8988T (cell line): ENCODE measurements around the gene DHX35.

Source experiments
- DNase-seq: peaks from one replicate; pipeline ENCODE4 v3.0.0; 2011

DHX35 gene

DNA sequence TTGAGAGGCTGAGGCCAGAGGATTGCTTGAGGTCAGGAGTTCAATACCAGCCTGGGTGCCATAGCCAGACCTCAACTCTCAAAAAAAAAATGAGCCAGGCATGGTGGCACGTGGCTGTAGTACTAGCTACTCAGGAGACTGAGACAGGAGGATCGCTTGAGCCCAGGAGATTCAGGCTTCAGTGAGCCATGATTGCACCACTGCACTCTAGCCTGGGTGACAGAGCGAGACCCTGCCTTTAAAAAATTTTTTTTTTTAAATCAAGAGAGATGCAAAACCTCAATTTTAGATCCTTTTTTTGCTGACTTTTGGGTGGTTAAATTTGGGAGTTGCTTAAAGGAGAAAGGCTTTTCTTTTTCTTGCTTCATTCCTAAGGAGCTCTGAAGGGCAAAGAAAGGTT is 70.9 kb downstream of the DHX35 start:
- no peak for DNase-seq

DNA sequence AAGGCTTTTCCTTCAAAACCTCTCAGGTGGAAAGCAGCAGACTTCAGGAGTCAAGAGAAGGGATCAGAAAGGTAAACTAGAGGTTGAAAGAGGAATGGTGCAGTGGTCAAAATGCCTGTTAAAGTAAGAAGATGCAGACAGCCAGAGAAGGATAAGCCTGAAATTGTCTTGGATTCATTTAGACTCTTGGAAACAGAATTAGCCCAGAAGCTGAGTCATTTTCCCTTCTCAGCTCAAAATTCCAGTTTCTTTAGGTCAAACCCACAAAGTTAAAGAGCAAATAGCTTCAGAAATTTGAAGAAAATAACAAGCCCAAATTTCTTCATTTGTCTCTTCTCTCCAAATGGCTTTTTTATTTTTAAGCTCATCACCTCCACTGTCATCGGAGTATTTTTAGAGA is 73.9 kb downstream of the DHX35 start:
- no peak for DNase-seq

DNA sequence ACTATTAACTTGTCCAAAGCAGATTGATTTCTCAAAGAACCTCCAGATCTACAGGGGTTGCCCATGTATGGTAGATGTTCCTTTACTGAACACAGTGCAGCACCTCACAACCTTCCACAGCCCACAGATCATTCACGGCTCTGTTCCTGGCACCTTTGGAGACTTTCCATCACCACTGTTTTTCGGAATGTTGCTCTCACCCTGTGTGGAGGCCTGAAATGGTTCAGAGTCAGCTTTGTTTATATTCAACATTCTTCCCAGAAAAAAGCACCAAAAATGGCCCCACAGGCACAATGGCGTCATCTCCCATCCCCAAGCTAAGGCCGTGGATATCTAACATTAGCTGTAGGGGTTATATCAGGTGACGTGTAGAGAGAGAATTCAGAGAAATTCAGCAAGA is 74.7 kb downstream of the DHX35 start:
- DNase-seq = no peak

DNA sequence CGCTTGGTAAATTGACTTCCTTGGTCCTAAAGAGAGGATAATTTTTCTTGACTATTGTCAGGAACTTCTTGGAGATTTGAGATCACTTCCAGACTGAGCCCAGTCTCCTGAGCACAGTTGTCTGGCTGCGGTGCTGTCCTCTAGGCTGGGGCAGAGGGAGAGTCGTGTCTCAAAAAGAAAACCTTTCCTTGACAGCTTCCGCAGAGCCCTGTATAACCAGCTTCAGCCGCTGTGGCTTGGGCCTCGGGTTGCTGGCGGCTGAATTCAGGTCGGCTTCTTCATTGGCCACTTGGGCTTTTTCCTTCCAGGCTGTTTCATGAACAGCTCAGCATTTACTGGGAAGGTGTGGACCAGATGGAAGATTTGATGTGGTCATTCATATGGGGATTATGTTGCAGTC is 75.9 kb downstream of the DHX35 start:
- DNase-seq = no peak

DNA sequence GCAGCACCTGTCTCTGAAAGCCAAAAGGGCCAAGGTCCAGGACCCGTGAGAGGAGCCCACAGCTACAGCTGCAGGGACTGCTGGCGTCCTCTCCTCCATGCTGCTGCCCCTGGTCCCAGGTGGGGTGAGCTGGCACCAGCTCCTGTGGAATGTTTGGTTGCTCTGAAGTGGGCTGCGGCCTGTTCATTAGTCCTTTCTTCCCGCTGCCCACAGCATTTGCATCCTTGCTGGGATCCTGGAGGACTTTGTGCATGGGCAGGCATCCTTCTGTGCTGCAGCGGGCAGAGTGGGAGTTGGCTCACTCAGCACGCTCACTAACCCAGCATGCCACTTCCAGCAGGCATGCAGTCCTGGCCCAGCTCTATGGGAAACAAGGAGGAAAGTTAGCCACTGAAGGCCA is 76.4 kb downstream of the DHX35 start:
- no peak for DNase-seq

DNA sequence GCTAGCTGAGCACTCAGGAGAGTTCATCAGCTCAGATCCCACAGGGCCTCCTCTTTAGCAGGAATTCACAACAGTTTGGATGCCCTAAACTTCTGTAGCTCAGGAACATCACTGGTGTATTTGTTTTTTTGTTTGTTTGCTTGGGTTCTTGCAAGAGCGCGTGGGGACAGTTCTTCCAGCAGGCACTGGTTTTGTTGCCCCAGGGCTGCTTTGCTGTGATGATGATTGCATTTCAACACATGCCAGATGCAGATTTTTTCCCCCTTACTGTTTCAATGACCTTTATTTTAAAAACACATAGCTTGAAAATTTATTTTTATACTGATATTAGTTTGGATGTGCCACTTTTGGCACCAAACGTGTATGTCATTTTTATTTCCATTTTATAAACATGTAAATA is 77.1 kb downstream of the DHX35 start:
- DNase-seq = no peak

DNA sequence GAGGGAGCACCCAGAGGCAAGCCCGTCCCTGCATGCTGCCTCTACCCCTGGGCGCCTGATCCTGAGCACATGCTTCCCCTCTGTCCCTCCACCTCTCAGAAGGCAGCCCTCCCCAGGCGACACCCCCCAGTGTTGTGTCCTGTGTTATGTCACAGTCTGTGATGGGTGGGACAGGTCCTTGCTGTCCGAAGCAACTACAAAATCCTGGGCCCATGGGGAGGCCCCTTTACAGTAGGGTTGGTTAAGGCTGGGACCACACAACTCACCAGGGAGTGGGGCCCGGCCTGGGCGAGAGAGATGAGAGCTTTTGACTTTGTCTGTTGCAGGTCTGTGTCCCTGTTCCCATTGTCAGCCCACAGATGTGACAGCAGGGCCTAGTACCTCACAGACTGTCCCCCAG is 78.0 kb downstream of the DHX35 start:
- DNase-seq = no peak

DNA sequence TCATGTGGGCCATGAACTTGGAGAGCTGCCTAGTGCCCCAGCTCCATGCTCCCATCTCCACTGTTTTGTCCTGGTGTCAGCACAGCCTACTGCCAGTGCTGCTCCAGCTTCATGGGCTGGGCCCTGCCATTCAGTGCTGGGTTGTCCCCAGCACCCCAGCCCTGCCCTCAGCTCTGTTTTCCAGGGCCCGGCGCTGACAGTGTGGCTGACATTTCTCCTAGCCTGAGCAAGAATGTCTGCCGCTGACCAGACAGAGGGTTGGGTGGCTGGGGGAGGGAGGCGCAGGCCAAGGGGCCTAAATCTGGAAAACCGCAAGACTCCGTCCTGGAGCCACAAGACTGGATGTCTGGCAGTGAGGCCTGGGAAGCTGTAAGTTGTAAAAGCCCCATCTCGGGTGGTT is 78.9 kb downstream of the DHX35 start:
- no peak for DNase-seq

DNA sequence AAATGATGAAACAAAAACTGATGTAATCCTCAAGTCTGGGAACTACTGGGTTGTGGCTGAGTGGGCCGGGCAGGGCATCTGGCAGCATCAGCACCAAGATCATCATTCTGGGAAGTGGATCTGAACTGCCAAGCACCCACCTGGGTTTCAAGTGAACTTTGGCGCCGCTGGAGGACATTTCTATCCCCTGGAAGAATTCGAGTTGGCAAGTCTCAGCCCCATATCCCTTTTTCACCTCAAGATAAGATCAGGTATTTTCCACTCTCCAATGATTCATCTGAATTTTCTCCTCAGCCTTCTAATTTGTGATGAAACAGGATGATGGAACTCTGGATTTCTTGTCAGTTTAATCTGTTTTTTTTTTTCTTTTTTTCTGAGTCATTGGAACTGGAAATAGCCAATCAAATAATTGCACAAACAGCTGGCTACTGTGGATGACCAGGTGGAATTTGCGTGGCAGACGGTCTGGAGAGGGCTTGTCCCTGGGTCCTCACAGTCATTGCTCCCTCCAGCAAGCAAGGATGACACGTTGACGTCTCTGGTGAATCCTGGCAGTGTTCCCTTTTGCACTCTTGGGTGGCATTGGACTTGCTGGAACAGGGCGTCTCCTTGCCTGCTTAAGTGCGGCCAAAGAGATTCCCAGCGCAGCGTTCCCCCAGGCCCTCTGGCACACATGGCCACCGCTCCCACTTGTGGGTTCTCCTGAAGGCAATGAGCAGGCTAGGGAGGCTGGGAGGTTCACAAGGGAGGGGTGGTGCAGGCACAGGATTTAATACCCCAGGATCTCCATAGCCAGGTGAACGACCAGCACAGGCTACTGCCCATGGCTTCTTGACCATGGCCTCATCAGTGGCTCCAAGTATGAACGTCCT is 80.4 kb downstream of the DHX35 start:
- DNase-seq = no peak

DNA sequence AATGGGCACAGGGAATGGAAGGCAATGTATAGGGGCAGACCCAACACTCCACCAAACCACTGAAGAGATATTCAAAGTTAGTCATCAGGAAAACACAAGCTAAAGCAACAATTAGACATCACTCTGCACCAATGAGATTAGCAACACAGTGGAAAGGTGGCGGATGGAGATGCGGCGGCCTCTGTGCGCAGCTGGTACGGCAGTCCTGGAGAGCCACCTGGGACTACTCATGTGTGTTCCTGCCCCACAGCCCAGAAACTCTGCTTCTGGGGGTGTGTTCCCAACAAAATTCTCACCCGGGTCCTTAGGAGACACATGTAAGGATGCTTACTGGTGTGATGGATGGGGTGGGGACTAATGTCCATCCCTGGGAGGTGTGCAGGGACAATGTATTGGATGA is 82.4 kb downstream of the DHX35 start:
- no peak for DNase-seq

DNA sequence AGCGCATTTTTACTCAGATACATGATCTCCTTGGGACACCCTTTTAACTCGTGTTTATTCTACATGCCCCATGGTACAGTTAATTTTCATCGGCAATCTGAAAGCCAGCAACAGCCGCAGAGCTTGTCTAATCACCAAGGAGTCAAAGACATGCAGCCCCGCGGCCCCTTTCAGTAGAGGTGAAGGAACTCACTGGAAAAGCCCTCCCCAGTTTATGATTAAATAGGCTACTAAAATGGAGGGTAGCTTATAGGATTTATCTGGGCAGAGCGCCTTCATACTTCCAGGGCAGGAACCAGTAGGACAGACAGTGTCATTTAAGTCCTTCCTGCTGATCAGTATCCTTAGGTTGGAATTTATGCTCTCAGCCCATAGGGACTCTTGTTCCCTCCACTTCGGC is 83.5 kb downstream of the DHX35 start:
- DNase-seq = no peak

DNA sequence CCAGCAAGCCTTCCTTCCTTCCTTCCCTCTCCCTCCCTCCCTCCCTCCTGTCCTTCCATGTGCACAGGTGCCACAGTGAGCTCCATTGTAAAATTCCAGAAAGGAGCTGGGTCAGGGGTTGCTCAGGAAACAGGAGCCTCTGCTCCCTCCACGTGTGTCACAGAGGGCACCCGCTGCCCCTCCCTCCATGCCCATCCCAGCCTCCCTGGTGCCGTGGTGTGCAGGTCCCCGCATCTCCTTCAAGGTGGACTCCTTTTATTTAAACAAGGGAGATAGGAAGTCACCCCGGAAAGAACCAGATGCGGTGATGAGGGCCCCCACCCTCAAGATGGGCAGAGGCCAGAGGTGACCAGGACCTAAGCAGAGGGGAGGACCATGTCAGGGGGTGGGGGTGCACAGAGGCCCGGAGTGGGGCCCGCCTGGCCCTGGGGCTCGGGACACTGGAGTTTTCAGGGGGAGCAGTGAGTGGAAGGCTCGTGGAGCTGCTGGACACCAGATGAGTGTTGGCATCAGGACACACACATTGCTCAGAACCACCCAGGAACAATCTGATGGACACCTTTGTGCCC is 85.4 kb downstream of the DHX35 start:
- DNase-seq = no peak

DNA sequence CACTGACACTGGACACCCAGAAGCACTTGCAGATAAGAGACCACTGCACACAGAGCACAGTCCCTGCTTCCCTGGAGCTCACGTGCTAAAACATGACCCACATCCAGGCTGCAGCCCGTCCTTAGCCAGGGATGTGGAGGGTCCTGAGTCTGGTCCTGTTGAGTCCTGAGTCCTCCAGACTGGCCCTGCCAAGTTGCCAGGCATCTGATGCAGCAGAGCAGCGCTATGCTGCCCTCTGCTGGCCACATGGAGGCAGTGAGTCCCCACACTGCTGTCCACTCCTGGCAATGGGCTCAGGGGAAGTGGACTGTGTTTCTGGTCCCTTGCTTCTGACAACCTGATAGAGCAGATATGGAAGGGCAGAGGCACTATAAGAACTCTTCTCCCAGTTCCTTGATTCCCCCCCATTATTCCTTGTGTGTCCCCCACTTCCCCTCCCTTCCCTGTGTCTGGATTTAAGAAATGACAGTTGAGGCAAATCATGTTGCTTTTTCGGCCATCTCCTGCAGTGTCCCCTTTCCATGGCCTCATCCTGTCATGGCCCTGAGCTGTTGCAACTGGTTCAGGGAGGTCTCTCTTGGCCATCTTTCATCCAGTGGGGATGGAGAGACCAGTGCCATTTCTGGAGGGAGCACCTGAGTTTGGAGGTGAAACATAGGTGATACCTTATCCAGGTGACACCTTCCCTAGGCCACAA is 86.0 kb downstream of the DHX35 start:
- DNase-seq = peak; percentile 64

DNA sequence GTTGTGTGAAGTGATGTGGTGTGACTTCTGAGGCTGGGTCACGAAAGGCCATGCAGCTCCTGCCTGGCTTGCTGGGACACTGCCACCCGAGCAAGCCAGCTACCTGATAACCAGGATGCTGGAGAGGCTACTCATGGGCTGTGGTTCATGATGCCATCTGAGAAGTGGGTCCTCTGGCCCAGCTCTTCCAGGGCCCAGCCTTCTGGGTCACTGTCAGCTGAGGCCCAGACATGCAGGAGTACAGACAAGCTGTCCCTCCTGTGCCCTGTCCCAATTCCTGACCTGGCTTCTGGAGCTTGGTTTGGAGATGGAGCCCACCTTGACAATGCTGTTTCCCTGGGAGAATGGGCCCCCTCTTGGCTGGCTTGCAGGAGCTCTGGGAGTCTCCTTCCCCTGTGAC is 87.0 kb downstream of the DHX35 start:
- DNase-seq = no peak

DNA sequence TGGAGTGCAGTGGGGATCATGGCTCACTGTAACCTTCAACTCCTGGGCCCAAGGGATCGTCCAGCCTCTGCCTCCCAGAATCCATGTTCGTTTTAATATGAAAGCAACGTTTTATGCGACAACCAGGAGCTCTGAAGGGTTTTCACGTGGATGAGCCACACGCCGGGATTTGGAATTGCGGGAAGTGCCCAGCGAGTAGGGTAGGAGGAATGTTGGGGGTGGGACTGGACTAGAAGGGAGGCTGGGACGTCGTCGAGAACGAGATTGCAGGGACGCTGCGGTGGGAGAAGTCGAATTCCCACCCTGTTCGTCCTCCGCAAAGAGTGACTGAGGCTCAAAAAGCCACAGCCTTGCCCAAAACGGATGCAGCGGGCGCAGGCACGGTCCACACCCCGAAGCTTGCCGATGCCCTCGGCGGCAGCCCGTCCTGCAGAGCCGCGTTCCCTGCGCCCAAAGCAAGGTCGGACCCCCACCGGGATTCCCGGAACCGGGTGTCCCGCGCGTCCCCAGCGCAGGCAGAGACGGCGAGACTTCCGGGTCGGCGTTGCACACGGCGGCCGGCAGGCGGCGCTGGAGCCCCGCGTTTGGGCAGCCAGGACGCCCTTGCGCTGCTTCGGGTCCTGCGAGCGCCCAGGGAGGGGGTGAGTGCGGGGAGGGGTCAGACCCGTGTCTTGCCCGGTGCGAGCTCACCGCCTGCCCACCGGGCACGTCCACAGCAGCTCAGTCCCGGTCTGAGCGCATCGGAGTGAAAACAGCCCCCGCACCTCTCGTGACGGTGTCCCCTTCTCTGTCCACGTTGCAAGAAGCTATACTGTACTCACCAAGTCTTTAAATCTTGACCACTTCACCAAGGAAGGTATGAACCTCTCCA is 87.8 kb downstream of the DHX35 start:
- peak; percentile 66 for DNase-seq

DNA sequence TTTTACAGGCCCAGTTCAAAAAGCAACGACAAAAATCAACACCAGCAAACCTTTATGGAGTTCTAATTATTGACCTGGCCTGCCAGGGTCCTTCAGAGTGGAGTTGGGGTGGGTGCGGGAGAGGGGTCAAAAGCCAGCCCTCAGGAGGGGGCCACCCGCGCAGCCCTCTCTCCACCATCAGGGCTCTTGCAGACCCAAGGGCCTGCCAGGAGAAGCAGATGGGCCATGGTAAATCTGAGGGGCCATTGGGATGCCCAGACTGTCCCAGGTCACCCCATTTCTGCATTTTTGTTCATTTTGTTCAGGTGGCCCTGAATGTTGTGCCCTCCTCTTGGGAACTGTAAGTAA is 88.4 kb downstream of the DHX35 start:
- no peak for DNase-seq

DNA sequence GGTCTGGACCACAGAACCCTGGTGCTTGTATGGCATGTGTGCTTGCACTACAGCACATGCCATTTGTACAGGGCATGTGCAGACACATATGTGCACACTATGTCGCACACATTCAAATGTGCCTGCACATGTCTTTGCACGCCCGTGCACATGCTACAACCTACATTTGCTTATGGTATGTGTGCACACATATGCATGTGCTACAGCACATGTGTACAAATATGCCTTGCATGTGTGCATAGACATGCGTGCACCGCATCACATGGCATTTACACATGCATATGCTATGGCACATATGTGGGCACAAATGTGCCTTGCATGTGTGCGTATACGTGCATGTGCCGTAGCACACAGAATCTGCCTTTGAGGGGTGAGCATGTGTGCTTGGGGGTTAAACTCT is 90.5 kb downstream of the DHX35 start:
- no peak for DNase-seq

DNA sequence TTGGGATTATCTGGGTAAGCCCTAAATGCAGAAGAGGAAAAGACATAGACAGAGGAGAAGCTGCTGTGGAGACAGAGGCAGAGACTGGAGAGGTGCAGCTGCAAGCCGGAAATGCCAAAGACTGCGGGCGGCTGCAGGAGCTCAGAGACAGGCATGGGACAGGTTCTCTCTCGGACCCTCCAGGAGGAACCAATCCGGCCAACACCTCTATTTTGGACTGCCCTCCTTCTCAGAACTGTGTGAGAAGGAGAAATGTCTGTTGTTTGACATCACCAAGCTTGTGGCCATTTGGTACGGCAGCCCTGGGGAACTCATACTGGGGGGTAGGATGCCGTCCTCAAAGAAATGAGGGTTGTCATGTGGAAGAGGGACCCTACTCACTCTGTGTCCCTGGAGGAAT is 95.0 kb downstream of the DHX35 start:
- DNase-seq = no peak

DNA sequence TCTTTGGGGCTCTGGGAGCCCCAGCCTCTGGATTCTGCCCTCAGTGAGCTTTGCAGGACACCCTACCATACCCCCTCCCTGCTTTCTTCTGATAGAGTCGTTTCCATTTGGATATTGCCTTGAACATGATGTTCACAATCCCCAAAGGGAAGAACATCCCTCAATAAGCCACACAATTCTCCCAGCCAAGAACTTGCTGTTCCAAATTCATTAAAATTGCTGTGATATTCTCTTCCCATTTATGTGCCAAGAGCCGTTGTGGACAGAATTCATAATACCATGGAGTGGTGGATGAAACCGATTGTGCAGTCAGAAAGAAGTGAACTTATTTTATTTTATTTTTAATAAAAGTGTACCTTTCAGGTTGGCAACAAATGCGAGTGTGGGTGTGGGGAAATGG is 95.8 kb downstream of the DHX35 start:
- DNase-seq = no peak

DNA sequence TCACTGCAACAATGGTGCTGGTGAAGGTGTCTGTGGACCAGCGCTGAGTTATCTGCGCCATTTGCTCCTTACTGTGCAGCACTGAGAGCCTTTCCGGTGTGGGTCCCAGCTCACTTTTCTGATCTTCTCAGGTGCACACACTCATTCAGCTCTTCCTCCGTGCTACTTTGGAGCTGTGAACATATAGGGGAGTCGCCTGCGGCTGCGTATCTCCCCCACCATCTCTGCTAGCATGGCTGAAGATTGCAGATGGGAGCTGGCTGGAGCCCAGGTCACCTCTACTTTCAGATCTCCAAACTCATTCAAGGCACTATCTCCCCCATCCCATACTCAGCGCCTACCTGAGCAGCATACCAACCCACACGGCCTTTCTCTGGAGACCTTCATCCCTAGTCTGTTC is 96.9 kb downstream of the DHX35 start:
- no peak for DNase-seq

DNA sequence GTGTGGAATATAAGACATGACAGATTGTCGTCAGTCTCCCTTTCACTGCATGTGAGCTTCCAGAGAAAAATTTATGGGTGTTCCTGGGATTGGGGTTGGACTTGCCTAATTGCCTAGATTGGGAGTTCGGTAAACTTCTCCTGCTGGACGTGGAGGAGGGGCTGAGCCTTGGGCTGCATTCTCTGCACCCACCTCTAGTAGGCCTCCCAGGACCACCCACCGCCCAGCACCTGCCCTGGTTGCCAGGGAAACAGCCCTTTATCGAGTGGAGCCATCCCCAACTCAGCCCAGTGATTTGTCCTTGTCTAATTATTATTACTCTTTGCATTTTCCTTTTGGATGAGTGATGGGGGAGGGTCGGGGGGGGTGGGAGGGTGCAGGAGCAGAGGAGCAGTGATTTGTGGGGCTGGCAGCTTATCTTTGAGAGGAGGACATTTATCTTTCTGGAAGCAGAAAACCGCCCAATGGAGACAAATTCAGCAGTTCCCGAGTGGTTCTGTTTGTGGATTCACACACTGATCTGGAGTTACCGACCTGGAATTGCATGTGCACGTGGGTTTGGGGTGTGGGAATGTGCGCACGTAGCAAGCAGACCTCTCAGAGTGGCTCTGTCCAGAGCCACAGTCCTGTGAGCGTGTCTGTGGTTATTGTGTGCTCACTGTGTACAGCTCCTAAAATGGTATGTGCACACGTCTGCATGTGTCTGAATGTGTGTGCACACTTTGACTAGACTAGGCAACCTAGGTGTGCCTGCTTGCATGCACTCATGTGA is 104.5 kb downstream of the DHX35 start:
- DNase-seq = no peak

DNA sequence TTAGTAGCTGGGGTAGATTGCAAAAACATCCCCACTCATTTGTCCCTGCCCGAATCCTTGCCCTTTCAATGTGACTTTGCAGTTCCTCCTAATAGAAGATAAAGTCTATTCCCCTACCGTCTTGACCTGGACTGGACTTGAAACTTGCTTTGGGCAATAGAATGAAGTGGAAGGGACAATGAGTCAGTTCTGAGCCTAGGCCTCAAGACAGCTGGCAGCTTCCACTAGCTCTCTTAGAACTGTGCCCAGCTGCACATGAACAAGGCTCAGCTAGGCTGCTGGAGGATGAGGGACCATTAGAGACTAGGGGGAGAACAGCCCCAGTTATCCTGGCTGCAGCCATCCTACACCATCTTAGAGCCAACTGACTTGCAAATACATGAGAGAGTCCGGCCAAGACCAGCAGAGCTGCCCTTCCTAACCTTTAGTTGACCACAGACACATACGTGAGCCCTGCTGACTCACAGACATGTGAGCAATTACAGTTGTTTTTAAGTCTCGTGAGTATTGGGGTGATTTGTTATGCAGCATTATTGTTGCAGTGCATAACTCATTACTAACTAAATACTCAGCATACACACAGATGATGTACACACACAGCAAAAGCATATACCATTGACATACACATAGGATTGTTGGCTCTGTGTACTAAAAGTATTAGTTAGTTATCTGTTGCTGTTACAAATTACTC is 105.5 kb downstream of the DHX35 start:
- DNase-seq = no peak
